Heart left ventricle (tissue), 13 donors: ENCODE data around the gene PAXX.

Experiments
- POLR2A ChIP-seq, 2 donors: fragments of 450-650 bp; IDR thresholded peaks; one replicate each; pipeline ENCODE4 v1.6.1; 2017; ENCODE audit warnings: antibody characterized with exemption in 2 of 2, mild to moderate bottlenecking in 2 of 2, moderate library complexity in 2 of 2
- TF ChIP-seq, protein P1 (sequence below), 12 donors: fragments of 200-600 bp; sonication (generic) in 4 of 12; IDR thresholded peaks; one replicate each; pipeline versions ENCODE4 v1.5.0 to v1.8.0; 2018 to 2022; ENCODE audit warnings: antibody characterized with exemption in 12 of 12, mild to moderate bottlenecking in 5 of 12
- donor health status: ischemic (EF 13 %, LVEDD 7.1; RV severe dilation, severe dysfunction).
- donor health status: DM: no; HTN: yes; CAD: no.
- donor health status: DM: no; HTN: no; CAD: no.
- donor health status: ischemic (EF 25% LVEDD 6.9; RV normal size, moderate dysfunction).
- donor health status: ischemic (EF 25% LVEDD 5.7; RV mildly dilated, moderate dysfunction).
- donor health status: ischemic (EF 35%, LVEDD 5.7; RV mildly dilated, moderate dysfunction).
- donor health status: nonischemic (EF 11% LVEDD 7.7; RV severe dilation, severe dysfunction).
- donor health status: DM: yes; HTN: yes; CAD: no.
- donor health status: PGD.
- donor health status: ischemic (EF 29% LVEDD 5.4; RV normal size, mild dysfunction).
- donor health status: nonischemic (EF 23%, LVEDD 6.1; RV moderate dilation, normal function).

GRCh38 chr9:136950656-136951276, 41.5 kb upstream of the PAXX start:
- TF ChIP-seq, protein P1, sequence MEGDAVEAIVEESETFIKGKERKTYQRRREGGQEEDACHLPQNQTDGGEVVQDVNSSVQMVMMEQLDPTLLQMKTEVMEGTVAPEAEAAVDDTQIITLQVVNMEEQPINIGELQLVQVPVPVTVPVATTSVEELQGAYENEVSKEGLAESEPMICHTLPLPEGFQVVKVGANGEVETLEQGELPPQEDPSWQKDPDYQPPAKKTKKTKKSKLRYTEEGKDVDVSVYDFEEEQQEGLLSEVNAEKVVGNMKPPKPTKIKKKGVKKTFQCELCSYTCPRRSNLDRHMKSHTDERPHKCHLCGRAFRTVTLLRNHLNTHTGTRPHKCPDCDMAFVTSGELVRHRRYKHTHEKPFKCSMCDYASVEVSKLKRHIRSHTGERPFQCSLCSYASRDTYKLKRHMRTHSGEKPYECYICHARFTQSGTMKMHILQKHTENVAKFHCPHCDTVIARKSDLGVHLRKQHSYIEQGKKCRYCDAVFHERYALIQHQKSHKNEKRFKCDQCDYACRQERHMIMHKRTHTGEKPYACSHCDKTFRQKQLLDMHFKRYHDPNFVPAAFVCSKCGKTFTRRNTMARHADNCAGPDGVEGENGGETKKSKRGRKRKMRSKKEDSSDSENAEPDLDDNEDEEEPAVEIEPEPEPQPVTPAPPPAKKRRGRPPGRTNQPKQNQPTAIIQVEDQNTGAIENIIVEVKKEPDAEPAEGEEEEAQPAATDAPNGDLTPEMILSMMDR (IDR thresholded peaks at IDR 0.05) = no peak
- no peak for TF ChIP-seq POLR2A (IDR thresholded peaks at IDR 0.05)
